GM10266 (cell line): Measurements from ENCODE around the gene IRF3.
A peak's percentile ranks its signal among the peaks of the same experiment; 100 is the strongest.

Source experiments
- DNase-seq: peaks from one replicate; pipeline ENCODE4 v3.0.0; 2012; ENCODE audit errors: extremely low spot score
- TF ChIP-seq, protein P1 (sequence below): IDR thresholded peaks from 2 replicates; pipeline ENCODE4 v1.5.1; 2012; ENCODE audit warnings: mild to moderate bottlenecking, low read depth; ENCODE audit not compliant: control insufficient read depth, insufficient read depth; ENCODE audit errors: missing control alignments

IRF3 gene

DNA sequence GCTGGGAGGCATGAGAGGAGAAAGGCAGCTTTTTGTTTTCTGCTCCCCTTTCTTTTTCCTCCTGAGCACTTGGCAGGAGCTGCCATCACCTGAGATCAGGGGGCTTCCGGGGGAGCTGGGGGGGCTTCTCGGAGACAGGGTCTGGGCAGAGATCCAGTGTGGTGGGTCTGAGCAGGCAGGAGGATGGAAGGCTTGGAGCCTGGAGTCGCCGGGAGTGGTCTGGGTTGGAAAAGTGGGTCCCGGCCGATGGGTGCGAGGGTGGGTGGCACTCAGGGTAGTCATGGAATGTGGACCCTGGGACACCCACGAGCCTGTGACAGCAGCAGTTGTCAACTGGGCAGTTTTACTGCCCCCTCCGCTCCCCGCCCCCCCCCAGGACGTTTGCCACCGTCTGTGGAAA, 21.5 kb upstream of the IRF3 start:
- DNase-seq: no peak
- TF ChIP-seq, protein P1, sequence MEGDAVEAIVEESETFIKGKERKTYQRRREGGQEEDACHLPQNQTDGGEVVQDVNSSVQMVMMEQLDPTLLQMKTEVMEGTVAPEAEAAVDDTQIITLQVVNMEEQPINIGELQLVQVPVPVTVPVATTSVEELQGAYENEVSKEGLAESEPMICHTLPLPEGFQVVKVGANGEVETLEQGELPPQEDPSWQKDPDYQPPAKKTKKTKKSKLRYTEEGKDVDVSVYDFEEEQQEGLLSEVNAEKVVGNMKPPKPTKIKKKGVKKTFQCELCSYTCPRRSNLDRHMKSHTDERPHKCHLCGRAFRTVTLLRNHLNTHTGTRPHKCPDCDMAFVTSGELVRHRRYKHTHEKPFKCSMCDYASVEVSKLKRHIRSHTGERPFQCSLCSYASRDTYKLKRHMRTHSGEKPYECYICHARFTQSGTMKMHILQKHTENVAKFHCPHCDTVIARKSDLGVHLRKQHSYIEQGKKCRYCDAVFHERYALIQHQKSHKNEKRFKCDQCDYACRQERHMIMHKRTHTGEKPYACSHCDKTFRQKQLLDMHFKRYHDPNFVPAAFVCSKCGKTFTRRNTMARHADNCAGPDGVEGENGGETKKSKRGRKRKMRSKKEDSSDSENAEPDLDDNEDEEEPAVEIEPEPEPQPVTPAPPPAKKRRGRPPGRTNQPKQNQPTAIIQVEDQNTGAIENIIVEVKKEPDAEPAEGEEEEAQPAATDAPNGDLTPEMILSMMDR: no peak

- DNase-seq: no peak
- TF ChIP-seq, protein P1: no peak
Observed at GRCh38 chr19:49686503-49687088, 20.9 kb upstream of the IRF3 start.

DNA sequence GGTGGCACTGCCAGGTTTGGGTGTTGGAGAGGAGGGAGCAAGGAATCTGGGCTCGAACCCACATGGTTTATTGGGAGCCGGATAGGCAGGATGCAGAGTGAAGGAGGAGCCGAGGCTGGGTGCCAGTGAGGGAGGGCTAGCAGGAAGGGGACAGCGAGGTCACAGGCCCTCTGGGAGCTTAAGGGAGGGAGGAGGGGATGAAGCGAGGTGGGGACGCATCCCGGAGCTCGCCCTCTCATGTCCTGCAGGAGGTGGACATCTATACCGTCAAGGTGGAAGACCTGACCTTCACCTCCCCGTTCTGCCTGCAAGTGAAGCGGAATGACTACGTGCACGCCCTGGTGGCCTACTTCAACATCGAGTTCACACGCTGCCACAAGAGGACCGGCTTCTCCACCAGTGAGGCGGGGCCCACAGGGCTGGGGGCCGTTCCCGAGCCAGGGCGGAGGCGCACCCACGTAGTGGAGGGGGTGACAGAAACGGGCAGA, 20.2 kb upstream of the IRF3 start:
- no peak for DNase-seq
- TF ChIP-seq, protein P1: no peak

- TF ChIP-seq, protein P1: no peak
- DNase-seq: no peak
Observed at GRCh38 chr19:49684983-49685553, 19.4 kb upstream of the IRF3 start.

DNA sequence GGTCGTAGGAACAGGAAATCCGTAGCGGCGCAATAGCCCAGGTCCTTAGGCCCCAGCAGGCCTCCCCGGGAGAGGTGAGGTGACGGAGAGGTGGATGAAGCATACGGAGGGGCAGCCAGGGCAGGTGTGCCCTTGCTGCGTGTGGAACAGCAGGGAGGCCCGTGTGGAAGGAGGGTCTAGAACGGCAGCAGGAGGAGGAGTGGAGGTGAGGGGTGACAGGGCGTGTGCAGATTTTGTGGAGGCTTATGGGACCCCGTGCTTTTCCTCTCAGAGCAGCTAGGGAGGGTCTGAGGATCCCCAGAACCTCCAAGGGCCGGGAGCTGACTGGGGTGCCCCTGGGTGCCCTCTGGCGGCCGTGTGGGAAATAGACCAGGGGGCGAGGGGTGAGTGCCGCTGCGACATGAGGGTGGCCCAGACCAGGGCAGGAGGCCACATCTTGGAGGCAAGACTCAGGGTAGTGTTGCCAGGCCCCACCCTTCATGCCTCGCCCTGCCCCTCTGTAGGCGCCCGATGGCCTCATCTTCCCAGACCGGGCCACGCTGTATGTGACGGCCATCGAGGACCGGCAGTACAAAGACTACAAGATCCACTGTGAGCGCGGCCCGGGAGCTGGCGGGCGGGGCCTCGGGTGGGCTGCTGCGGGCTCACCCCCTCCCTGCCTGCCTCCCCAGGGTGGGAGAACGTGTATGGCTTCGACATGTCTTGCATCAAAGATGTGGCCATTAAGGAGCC, 18.8 kb upstream of the IRF3 start:
- DNase-seq: peak; percentile 70
- TF ChIP-seq, protein P1: peak; percentile 51

- TF ChIP-seq, protein P1: no peak
- no peak for DNase-seq
Observed at GRCh38 chr19:49683814-49684250, 18.2 kb upstream of the IRF3 start.

DNA sequence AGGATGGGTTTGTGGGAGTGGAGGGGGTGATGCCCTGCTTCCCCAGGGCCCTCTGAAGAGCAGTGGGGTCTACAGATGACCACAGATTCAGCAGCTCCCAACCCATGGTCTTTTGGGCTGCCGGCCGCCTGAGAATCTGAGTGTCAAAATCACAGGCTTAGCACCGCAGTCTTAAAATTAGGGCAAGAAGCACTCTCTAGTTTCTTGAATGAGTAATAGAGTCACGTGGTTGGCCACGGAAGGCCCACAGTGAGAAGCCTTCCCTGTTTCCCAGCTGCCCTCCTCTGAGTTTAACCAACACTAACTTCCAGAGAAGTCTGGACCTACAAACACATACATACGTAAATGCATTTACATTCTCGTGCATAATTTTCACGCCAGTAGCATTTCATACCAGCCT, 16.6 kb upstream of the IRF3 start:
- no peak for DNase-seq

More for the DNA sequence above, 16.6 kb upstream of the IRF3 start:
- TF ChIP-seq, protein P1: no peak
